DMS53 treated with DMSO at 0.1 percent for 48 hours (cell line): ENCODE results near the gene PRKAG2.
"Not testable (repeated sequence)": the region's sequence is repeated elsewhere in the genome, so short reads cannot be mapped to it uniquely, and the experiment has no call there.

ENCODE experiments used
- DNase-seq: peaks from one replicate; lab custom pipeline; 2025; ENCODE audit not compliant: unreplicated experiment; lab: John Stamatoyannopoulos, UW

The PRKAG2 gene

DNA sequence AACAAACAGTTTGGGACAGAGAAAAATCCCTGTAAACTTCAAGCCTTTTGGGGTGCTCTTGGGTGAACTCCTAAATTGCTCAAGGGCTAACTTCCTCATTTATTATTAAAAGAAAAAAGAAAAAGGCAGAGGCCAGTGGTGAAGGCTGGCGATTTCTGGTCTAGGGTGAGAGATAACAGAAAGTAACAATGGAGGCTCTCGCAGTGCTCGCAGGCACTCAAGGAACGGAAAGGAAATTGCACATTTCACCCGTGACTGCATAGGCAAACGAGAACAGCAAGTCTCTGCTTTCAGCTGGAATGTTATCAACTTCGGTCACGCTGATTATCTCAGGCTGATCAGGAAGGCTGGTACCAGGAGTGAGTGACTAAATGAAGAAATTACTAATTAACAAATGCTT lies 70.7 kb downstream of the PRKAG2 start:
- DNase-seq: no peak

- DNase-seq: no peak
Measured at GRCh38 chr7:151805191-151805590, 71.7 kb downstream of the PRKAG2 start.

DNA sequence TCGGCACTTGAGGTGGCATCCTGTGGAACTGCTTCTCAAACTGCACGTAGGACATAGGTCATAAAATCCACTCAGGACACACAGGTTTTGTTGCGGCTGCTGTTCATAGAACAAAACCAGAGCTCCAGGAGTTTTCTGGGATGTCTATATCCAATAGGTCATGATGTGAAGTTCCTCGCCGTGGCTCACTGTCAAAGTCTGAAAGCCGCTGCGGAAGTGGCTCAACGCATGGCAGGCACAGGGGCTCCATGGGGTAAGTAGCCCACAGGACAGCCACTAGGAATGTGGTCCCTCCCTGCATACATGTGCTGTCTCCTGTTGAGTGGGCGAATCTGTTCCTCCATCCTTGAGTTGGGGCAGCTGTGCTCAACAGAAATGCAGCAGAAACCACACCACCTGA lies 72.2 kb downstream of the PRKAG2 start:
- DNase-seq: no peak

DNA sequence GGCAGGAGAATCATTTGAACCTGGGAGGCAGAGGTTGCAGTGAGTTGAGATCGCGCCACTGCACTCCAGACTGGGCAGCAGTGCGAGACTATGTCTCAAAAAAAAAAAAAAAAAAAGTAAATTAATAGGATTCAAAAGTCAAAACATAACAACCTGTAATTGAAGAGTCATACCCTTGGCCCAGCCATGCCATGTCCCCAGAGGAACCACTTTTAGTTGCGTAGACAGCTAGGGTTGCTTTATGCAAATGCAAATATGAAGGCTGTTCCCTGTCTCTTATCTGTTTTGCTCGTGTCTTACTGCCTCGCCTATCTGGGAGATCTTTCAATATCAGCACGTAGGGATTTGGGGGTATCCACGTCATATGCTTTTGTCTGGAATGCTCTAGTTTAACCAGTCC lies 73.1 kb downstream of the PRKAG2 start:
- no peak for DNase-seq

DNA sequence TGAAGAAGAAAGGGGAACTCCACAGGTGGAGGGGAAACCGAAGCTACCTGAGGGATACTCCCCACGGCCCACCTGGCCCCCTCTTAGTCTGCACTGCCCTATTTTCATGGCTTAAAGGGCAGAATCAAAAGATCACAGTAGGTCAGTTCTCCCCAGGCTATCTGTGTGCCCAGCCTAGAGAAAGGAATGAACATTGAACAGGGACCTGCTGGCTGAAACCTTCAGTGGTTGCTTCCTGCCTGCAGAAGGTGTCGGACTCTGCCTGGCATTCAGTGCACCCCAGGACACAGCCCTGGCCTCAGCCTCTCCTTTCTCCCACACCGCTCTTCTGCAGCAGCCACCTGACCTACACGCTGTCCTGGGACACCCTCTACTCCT lies 74.5 kb downstream of the PRKAG2 start:
- no peak for DNase-seq

GRCh38 chr7:151801782-151802468 lies 75.0 kb downstream of the PRKAG2 start:
- no peak for DNase-seq

DNA sequence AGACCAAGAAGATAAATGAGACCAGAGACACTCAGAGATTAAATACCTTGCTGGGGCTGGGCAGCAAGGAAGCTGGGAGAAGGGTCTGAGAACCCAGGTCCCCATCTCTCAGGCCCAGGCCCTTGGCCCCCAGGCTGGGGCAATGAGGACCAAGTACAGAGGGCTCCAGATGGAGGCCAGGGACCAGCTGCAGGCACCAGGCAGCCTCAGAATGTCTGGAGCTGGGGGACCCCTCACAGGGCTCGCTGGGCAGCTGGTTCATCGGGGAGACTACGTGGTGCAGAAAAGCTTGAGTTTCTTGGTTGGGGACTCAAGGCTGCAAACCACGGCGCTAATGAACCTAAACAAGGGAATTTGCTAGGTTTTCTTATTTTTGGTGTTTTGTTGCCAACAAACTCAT lies 75.6 kb downstream of the PRKAG2 start:
- DNase-seq: no peak

- no peak for DNase-seq
Measured at GRCh38 chr7:151800861-151801260, 76.1 kb downstream of the PRKAG2 start.

GRCh38 chr7:151800391-151800790 lies 76.5 kb downstream of the PRKAG2 start:
- no peak for DNase-seq

DNA sequence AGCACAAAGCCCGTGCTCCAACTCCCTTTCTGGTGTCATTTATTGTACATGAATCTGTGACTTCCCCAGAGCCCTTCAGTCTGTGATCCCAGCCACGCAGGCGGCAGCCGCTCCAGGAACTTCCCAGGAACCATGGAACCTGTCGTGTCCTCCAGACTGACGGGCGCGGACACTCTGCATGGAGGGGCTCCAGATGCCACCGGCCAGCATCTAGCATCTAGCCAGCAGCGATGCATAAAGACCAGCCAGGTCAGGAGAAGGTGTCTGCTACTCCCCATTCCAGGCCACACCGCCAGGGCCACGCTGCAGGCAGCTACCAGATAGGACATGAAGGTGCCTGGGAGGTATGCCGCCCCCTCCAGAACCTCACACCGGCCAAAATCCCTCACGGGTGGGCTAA lies 77.4 kb downstream of the PRKAG2 start:
- DNase-seq: no peak

- DNase-seq: no peak
Measured at GRCh38 chr7:151798851-151799448, 78.0 kb downstream of the PRKAG2 start.

- DNase-seq: not testable (repeated sequence)
Measured at GRCh38 chr7:151797667-151798307, 79.1 kb downstream of the PRKAG2 start.

DNA sequence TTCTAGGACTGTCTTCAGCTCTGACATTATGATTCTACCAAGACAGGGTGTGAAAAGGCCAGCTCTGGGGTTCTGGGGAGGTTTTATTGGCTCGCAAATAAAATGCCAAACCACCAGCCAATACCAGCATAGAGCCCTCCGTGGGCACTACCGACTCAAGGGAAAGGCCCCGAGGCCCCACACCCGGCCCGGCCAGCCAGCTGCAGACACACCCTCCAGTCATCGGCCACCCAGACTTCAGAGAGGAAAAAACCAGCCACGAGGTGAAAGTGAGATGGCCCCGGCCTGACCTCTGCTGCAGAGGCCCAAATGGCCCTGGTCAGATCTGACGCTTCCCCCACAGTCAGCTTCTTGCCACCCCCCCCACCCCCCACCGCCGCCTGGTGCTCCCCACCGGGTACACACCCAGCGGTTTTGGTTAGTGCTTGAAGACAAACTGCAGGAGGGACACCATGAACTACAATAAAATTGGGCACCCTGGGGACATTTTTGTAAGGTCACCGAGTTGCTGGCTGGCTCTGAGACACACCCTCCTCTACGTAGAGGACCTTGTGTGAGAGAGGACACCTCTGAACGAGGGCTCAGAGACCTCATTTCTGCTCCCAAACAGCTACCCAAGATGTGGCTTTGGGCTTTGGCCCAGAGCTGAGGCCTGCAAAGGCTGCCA lies 79.9 kb downstream of the PRKAG2 start:
- no peak for DNase-seq

DNA sequence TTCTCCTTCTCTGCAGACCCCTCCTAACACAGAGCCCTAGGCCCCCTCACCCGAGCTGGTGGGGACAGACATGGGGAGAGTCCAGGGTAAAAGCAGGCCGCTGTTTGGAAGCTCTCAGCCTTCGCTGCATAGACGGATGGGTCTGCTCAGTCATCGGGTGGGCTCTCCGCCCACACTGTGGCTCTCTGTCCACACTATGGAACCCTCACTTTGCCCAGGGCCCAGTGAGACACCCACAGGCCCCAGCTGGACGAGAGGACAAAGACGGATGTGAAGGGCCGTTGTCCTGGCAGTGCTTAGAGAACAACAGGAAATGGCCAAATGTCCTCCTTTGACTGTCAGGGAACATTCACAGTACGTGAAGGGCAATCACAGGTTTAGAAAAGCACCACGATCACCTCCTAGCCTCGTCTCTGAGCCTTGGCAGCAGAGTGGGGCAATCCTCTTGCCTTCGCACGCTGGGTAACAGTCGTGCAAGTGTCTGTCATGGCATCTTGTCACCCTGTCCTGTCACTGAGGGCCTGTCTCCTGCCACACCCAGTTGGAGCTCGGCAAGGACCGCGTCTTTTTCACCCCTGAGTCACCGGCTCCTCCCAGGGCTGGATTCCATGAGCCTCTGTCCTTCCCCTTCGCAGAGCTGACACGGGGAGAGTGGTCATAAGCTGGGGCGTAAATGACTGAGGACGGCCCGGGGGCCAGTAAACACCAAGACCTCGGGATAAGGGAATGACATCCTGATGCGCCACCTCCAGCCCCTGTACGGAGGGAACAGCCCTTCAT lies 80.6 kb downstream of the PRKAG2 start:
- DNase-seq: no peak

GRCh38 chr7:151795168-151795811 lies 81.6 kb downstream of the PRKAG2 start:
- DNase-seq: no peak

- DNase-seq: no peak
Measured at GRCh38 chr7:151794508-151795167, 82.3 kb downstream of the PRKAG2 start.

DNA sequence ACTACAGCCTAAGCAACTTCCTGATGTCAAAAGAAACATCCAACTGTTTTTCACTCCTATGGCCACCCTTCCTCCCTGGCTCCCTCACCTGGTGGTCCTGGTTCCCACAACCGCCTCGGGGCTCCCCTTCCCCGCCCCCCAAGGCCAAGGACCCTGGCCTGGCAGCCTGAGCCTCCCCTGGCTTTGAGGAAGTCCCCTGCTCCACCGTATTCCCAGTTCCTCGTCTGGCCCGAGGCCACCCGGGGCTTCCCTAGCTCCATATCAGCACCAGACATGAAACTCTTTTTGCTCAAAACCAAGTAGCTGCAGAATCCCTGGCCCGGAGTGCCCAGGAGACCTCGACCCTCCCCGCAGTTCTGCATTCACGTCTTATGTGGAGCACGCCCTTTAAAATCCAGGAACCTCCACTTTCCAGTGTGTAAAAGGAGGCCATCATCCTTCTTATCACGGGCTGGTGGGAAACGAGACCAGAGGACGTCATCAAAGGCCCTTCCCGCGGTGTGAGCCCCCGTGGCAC lies 82.9 kb downstream of the PRKAG2 start:
- no peak for DNase-seq

- no peak for DNase-seq
Measured at GRCh38 chr7:151793531-151793951, 83.4 kb downstream of the PRKAG2 start.

DNA sequence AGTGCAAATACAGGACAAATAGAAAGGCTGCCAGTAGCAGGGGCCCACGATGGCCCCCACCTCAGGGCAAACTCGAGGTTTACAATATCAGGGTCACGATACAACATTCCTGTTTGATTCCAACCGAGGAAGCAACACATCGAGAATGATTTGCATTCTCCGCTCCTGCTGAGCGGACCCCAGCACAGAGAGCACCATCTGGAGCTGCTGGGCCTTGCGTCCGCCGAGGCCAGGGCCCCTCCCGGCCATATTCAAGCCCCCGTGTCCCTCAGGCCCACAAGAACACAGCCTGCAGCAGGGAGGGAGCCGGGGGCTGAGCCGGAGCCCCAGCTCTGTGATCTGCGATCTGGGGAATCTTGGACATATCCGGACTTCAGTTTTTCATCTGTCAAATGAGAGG lies 84.3 kb downstream of the PRKAG2 start:
- DNase-seq: no peak

DNA sequence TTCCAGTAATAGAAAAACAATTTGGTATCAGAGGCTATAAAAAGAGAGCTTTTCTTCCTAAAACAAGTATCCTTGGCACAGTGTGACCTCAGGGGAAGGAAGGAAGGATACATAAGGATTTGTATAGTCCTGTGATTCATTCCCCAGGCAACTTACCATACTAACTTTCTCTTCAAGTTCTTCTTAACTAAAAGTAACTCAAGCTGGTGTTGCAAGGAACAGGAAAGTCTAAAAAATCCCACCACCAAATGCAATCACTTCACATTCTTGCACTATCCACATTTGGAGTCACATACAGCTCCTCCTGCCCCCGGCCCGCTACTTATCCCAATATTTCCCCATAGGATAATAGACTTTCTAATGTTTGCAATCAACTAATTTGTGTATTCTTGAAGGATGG lies 84.8 kb downstream of the PRKAG2 start:
- no peak for DNase-seq
